Natural killer cell (primary cell): ENCODE measurements around the gene NFS1. TPM values are rescaled to one million over a fixed set of nuclear protein-coding genes. Genes with fewer than 3 reads are reported as not detected.

Experiments used
- ATAC-seq, 3 donors: fragments of 150-1000 bp in 2 of 3; fragments of 200-7000 bp in 1 of 3; cut with Tn5 transposase; 1 replicate in 1 of 3; 2 replicates in 2 of 3; pipeline ENCODE4 v1.10.0; 2021; ENCODE audit warnings: mild to moderate bottlenecking in 2 of 3, moderate library complexity in 2 of 3
- DNase-seq, 2 donors: peaks; one replicate each; pipeline versions ENCODE4 v3.0.0 to v3.0.0-alpha.2; 2013 to 2021; ENCODE audit warnings: mixed read lengths in 1 of 2
- H3K27ac ChIP-seq: one replicate; pipeline ENCODE4 v1.5.1; 2013; ENCODE audit warnings: mild to moderate bottlenecking, low read length
- H3K27me3 ChIP-seq: one replicate; pipeline ENCODE4 v1.6.1; 2013; ENCODE audit warnings: low read length; ENCODE audit not compliant: control insufficient read depth, insufficient read depth
- H3K36me3 ChIP-seq: one replicate; pipeline ENCODE4 v1.6.1; 2013; ENCODE audit warnings: low read length; ENCODE audit not compliant: control insufficient read depth, insufficient read depth
- H3K4me1 ChIP-seq: one replicate; pipeline ENCODE4 v1.6.1; 2013; ENCODE audit warnings: low read length; ENCODE audit not compliant: control insufficient read depth, insufficient read depth
- H3K4me3 ChIP-seq: one replicate; pipeline ENCODE4 v1.5.1; 2013; ENCODE audit warnings: low read length
- H3K9me3 ChIP-seq: one replicate; pipeline ENCODE4 v1.6.1; 2013; ENCODE audit warnings: low read length; ENCODE audit not compliant: control insufficient read depth, insufficient read depth
- H3K27ac Mint-ChIP-seq, 2 donors: one replicate each; pipeline ENCODE4 v1.8.0; 2022; ENCODE audit warnings: mild to moderate bottlenecking in 2 of 2, mixed read lengths in 2 of 2, moderate library complexity in 1 of 2
- H3K27me3 Mint-ChIP-seq, 2 donors: one replicate each; pipeline ENCODE4 v1.8.0; 2022; ENCODE audit warnings: low read depth in 2 of 2, mixed read lengths in 2 of 2
- H3K36me3 Mint-ChIP-seq: one replicate; pipeline ENCODE4 v1.8.0; 2022; ENCODE audit warnings: mixed read lengths
- H3K4me1 Mint-ChIP-seq, 2 donors: one replicate each; pipeline ENCODE4 v1.8.0; 2022; ENCODE audit warnings: mixed read lengths in 2 of 2
- H3K4me3 Mint-ChIP-seq: one replicate; pipeline ENCODE4 v1.8.0; 2022; ENCODE audit warnings: mild to moderate bottlenecking, moderate library complexity, mixed read lengths
- H3K9me3 Mint-ChIP-seq, 2 donors: one replicate each; pipeline ENCODE4 v1.8.0; 2022; ENCODE audit warnings: mixed read lengths in 2 of 2
- WGBS: methylation state at CpG from one replicate; pipeline ENCODE4 v1.1.7; 2013; ENCODE audit warnings: missing lambda C conversion rate; ENCODE audit not compliant: insufficient coverage; 5-methylcytosine and 5-hydroxymethylcytosine counted together
- intact Hi-C: fragments of 100-400 bp; cut with micrococcal nuclease; formaldehyde crosslinking; loops from one replicate; pipeline ENCODE4 v1.14.2; 2022
- total RNA-seq, 4 donors: library from RNA; stranded (reverse); fragments of 120-200 nt in 1 of 4; gene quantifications; one replicate each; pipeline versions ENCODE4 v1.2.3 to v1.2.4, GENCODE V29; 2013 to 2022
- TF ChIP-seq, protein P1 (sequence below): fragments of 200-600 bp; IDR thresholded peaks from one replicate; pipeline ENCODE4 v1.8.0; 2022; ENCODE audit warnings: antibody characterized with exemption

Gene NFS1
- total RNA-seq, 3 donors from 2014 or later (not counting 1 experiment from before 2014, with no cell fraction given): 11.3 to 20.8 (median 16.0) TPM

DNA sequence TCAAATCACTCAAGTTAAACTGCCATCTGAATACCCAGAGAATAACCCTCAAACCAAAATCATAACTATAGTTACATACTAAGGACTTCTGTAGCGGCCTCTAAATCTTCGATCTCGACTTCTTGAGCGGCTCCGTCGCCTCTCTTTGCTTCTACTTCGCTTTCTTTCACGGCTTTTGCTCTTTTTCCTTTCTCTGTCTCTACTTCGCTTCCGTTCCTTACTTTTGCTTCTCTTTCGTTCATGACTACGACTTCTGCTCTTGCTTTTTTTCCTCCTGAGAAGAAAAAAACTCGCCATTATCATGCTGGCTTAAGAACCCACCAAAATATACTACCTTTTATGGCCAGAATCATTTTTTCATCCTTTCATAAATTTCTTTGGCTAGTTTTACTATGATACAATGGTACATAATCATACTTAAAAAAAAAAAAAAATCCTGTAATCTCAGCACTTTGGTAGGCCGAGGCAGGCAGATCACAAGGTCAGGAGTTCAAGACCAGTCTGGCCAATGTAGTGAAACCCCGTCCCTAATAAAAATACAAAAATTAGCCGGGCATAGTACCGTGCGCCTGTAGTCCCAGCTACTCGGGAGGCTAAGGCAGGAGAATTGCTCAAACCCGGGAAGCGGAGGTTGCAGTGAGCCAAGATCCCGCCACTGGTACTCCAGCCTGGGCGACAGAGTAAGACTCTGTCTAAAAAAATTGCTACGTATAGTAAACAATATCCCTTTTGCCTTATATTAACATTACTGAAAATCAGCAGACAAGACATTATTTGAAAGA is 32.9 kb upstream of the NFS1 start:
- WGBS: 93% methylated on average over 24 of the region's 24 CpGs
- H3K4me1 ChIP-seq: peaks cover 27% of the 10 kb centered on the region
- TF ChIP-seq, protein P1, sequence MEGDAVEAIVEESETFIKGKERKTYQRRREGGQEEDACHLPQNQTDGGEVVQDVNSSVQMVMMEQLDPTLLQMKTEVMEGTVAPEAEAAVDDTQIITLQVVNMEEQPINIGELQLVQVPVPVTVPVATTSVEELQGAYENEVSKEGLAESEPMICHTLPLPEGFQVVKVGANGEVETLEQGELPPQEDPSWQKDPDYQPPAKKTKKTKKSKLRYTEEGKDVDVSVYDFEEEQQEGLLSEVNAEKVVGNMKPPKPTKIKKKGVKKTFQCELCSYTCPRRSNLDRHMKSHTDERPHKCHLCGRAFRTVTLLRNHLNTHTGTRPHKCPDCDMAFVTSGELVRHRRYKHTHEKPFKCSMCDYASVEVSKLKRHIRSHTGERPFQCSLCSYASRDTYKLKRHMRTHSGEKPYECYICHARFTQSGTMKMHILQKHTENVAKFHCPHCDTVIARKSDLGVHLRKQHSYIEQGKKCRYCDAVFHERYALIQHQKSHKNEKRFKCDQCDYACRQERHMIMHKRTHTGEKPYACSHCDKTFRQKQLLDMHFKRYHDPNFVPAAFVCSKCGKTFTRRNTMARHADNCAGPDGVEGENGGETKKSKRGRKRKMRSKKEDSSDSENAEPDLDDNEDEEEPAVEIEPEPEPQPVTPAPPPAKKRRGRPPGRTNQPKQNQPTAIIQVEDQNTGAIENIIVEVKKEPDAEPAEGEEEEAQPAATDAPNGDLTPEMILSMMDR: no peak
- no peak overlapping the region for H3K4me3 ChIP-seq
- H3K9me3 ChIP-seq: no peaks in the 10 kb centered on the region
- Mint-ChIP-seq H3K4me3 (peak overlapping the region; percentile 2), H3K27ac (peak overlapping the region; percentile 20 to 79), H3K9me3 (no peaks in the 10 kb centered on the region), H3K4me1 (peaks cover 52 to 58% of the 10 kb centered on the region in 2 donors), H3K36me3 (peaks cover 37% of the 10 kb centered on the region), H3K27me3 (no peaks in the 10 kb centered on the region)
- ATAC-seq (no peak), DNase-seq (no peak)
- no peaks in the 10 kb centered on the region for H3K27me3 ChIP-seq
- no peak overlapping the region for H3K27ac ChIP-seq
- peaks cover 95% of the 10 kb centered on the region for H3K36me3 ChIP-seq
- intact Hi-C loops: no loop called here

DNA sequence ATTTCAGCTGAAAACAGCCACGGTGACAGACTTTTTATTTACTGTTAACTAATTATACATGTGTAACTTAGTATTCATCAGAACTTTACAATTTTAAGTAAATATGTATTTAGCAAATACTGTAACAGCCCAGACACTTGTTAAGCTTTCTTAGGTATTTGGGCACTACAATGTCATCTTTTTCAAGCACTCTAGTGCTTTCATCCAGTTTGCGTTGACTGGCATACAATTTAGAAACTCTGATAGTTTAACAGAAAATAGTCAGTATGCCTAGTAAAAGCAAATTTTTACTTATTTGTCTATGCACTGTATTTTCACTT is 32.3 kb upstream of the NFS1 start:
- no peaks in the 10 kb centered on the region for H3K9me3 ChIP-seq
- no peak overlapping the region for H3K4me3 Mint-ChIP-seq
- H3K9me3 Mint-ChIP-seq: no peaks in the 10 kb centered on the region
- DNase-seq (no peak), ATAC-seq (no peak)
- intact Hi-C loops: no loop called here
- peak overlapping the region; percentile 20 to 79 for H3K27ac Mint-ChIP-seq
- peaks cover 55 to 58% of the 10 kb centered on the region in 2 donors for H3K4me1 Mint-ChIP-seq
- WGBS: 88% methylated on average over 1 of the region's 2 CpGs
- no peaks in the 10 kb centered on the region for H3K27me3 Mint-ChIP-seq
- no peaks in the 10 kb centered on the region for H3K27me3 ChIP-seq
- TF ChIP-seq, protein P1: no peak
- H3K4me3 ChIP-seq: no peak overlapping the region
- H3K36me3 Mint-ChIP-seq: peaks cover 37% of the 10 kb centered on the region
- H3K27ac ChIP-seq: no peak overlapping the region
- H3K36me3 ChIP-seq: peaks cover 97% of the 10 kb centered on the region
- peaks cover 21% of the 10 kb centered on the region for H3K4me1 ChIP-seq

DNA sequence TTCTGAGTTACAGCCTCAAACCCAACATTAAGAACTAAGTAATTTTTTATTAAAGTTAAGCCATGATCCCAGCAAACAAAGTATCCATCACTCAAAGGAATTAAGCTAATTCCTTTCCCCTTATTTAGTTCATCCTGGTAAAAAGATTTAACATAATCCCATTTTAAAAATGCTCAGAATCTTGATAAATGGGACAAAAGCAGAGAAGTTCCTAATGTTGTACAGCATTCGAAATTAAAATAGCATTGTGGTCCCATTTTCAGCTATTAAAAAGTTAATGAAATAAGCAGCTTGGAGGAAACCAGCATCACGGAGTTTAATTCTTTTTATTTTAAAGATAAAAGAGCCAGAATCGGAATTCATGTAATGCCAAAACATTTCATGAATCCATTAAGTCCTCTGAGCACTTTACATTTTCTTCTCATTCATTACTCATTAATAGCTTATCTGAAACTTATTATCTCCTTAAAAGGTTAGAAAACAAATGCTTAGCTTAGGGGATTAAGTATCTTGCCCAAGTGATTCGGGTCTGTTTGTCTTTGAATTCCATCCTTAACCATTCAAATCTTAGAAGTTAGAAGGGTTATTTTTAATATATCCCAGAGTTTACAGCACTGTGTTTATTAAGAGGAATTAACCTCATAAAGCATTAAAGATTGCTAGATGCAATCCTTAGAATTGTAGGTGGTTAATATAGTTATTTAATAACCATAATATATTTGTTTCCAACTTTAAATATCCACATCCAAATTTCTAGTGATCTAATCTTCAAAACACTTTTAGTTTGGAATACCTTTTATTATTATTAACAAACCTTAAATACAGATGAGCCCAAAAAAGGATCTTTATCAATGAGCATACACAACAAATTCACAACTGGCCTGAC is 31.7 kb upstream of the NFS1 start:
- intact Hi-C loops: no loop called here
- H3K27me3 ChIP-seq: no peaks in the 10 kb centered on the region
- Mint-ChIP-seq H3K27me3 (no peaks in the 10 kb centered on the region), H3K4me3 (peak overlapping the region; percentile 32), H3K27ac (peak overlapping the region in 1 of 2 donors; percentile 79), H3K4me1 (peaks cover 51 to 53% of the 10 kb centered on the region in 2 donors), H3K9me3 (no peaks in the 10 kb centered on the region), H3K36me3 (peaks cover 37% of the 10 kb centered on the region)
- H3K36me3 ChIP-seq: peaks cover 97% of the 10 kb centered on the region
- no peak overlapping the region for H3K4me3 ChIP-seq
- TF ChIP-seq, protein P1: no peak
- no peak for ATAC-seq
- 87% methylated on average over 3 of the region's 4 CpGs for WGBS
- H3K4me1 ChIP-seq: peaks cover 20% of the 10 kb centered on the region
- H3K9me3 ChIP-seq: no peaks in the 10 kb centered on the region
- no peak overlapping the region for H3K27ac ChIP-seq
- DNase-seq: no peak
